ENCODE results near the gene MNX1.

The MNX1 gene

GRCh38 chr7:157014635-157015555 is 4.4 kb upstream of the MNX1 start:
- H3K4me3 ChIP-seq (ENCODE audit: low read length): no peak overlapping the region
- TF ChIP-seq CTCF (IDR thresholded peaks at IDR 0.05; ENCODE audit: insufficient read depth, low read depth, low read length, missing control alignments): no peak
- no peak for DNase-seq (ENCODE audit: low read depth)

- no peak overlapping the region for H3K4me3 ChIP-seq (ENCODE audit: low read length)
- DNase-seq (ENCODE audit: low read depth): no peak
- no peak for TF ChIP-seq CTCF (IDR thresholded peaks at IDR 0.05; ENCODE audit: insufficient read depth, low read depth, low read length, missing control alignments)
Measured at GRCh38 chr7:157013602-157014549, 3.4 kb upstream of the MNX1 start.

- DNase-seq (ENCODE audit: low read depth): no peak
- H3K4me3 ChIP-seq (ENCODE audit: low read length): no peak overlapping the region
- TF ChIP-seq CTCF (IDR thresholded peaks at IDR 0.05; ENCODE audit: insufficient read depth, low read depth, low read length, missing control alignments): no peak
Measured at GRCh38 chr7:157013101-157013500, 2.6 kb upstream of the MNX1 start.

GRCh38 chr7:157012113-157012547 is 1.7 kb upstream of the MNX1 start:
- no peak for TF ChIP-seq CTCF (IDR thresholded peaks at IDR 0.05; ENCODE audit: insufficient read depth, low read depth, low read length, missing control alignments)
- H3K4me3 ChIP-seq (ENCODE audit: low read length): no peak overlapping the region
- DNase-seq (ENCODE audit: low read depth): no peak

GRCh38 chr7:157011333-157012112 is 1.1 kb upstream of the MNX1 start:
- DNase-seq (ENCODE audit: low read depth): no peak
- TF ChIP-seq CTCF (IDR thresholded peaks at IDR 0.05; ENCODE audit: insufficient read depth, low read depth, low read length, missing control alignments): no peak
- H3K4me3 ChIP-seq (ENCODE audit: low read length): peak overlapping the region; percentile 37
